SK-N-MC (cell line): ENCODE results near the gene PIH1D1.
A peak's percentile ranks its signal among the peaks of the same experiment; 100 is the strongest.

Experiments used
- DNase-seq: peaks from one replicate; pipeline ENCODE4 v3.0.0-alpha.2; 2011; ENCODE audit warnings: low read depth, low spot score
- H3K27ac ChIP-seq: fragments of 200-600 bp; sonication (generic); 2 replicates; pipeline ENCODE4 v1.5.1; 2016; ENCODE audit warnings: mixed run types
- H3K36me3 ChIP-seq: fragments of 200-600 bp; sonication (generic); 2 replicates; pipeline ENCODE4 v1.6.1; 2017; ENCODE audit warnings: antibody characterized with exemption, low read length, mixed read lengths; ENCODE audit not compliant: insufficient read depth
- H3K4me3 ChIP-seq: fragments of 200-600 bp; sonication (generic); 2 replicates; pipeline ENCODE4 v1.5.1; 2016
- H3K9ac ChIP-seq: fragments of 200-600 bp; sonication (generic); 2 replicates; pipeline ENCODE4 v1.8.0; 2017; ENCODE audit warnings: mixed run types, mixed read lengths; ENCODE audit not compliant: insufficient read length
- H3K9me3 ChIP-seq: fragments of 200-600 bp; sonication (generic); 2 replicates; pipeline ENCODE4 v1.6.1; 2017; ENCODE audit warnings: low read depth, mild to moderate bottlenecking, antibody characterized with exemption, low read length, moderate library complexity, mixed read lengths
- EZH2 ChIP-seq: fragments of 200-600 bp; sonication (generic); IDR thresholded peaks from one replicate; pipeline ENCODE4 v1.6.1; 2017; ENCODE audit warnings: antibody characterized with exemption
- FOXP2 ChIP-seq: optimal IDR thresholded peaks from 2 replicates; pipeline ENCODE3; 2011; ENCODE audit warnings: mild to moderate bottlenecking, moderate library complexity; ENCODE audit not compliant: insufficient read depth; ENCODE audit errors: extremely low read length, control extremely low read depth
- POLR2AphosphoS5 ChIP-seq: IDR thresholded peaks from 2 replicates; pipeline ENCODE4 v1.6.1; 2012; ENCODE audit warnings: mild to moderate bottlenecking, low read depth, low read length, borderline replicate concordance

PIH1D1 gene

DNA sequence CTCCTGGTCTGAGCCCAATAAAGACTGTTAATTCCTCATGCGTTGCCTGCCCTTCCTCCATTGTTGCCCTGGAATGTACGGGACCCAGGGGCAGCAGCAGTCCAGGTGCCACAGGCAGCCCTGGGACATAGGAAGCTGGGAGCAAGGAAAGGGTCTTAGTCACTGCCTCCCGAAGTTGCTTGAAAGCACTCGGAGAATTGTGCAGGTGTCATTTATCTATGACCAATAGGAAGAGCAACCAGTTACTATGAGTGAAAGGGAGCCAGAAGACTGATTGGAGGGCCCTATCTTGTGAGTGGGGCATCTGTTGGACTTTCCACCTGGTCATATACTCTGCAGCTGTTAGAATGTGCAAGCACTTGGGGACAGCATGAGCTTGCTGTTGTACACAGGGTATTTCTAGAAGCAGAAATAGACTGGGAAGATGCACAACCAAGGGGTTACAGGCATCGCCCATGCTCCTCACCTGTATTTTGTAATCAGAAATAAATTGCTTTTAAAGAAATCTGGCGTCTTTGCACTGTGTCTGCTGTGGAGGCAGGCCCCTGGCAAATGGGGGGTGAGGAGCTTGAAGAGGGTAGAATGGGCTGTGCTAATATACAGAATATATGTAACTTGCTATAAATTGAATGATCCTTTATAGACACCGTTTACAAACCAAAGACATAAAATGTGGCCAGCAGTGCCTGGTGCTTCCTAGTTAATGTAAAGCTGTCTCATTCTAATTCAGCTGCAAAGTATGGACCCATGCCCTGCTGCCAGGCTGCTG, 40.4 kb upstream of the PIH1D1 start:
- no peak overlapping the region for H3K9ac ChIP-seq
- H3K9me3 ChIP-seq: no peaks in the 10 kb centered on the region
- no peak overlapping the region for H3K4me3 ChIP-seq
- peak overlapping the region; percentile 97 for H3K27ac ChIP-seq
- TF ChIP-seq FOXP2 (no peak), POLR2AphosphoS5 (no peak), EZH2 (no peak)
- DNase-seq: no peak
- peaks cover 66% of the 10 kb centered on the region for H3K36me3 ChIP-seq

DNA sequence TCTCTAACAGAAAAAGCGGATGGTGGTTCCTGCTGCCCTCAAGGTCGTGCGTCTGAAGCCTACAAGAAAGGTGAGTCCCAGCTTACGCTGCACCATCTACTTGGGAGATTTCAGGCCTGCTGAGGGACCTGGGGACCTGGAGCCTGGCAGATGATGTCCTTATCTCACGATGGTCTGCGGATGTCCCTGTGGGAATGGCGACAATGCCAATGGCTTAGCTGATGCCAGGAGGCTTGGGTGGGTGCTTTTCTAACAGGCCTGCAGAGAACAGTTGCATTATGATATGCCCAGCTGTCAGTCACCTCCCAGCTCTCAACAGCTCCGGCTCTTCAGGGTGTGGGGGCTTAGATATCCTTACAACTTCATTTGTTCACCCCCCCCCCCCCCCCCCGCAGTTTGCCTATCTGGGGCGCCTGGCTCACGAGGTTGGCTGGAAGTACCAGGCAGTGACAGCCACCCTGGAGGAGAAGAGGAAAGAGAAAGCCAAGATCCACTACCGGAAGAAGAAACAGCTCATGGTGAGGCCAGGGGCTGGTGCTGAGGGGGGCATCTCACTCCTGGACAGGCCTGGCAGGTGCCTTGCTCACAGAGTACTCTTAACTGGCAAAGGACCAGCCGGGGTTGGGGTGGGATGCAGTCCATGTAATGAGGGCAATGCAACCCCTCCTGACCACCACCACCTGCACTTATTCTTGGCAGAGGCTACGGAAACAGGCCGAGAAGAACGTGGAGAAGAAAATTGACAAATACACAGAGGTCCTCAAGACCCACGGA, 39.6 kb upstream of the PIH1D1 start:
- no peak for DNase-seq
- Histone ChIP-seq H3K4me3 (peak overlapping the region; percentile 98; the same call in 1 of the 2 replicates), H3K36me3 (peaks cover 60% of the 10 kb centered on the region), H3K27ac (peak overlapping the region; percentile 97), H3K9me3 (no peaks in the 10 kb centered on the region), H3K9ac (peak overlapping the region; percentile 21)
- TF ChIP-seq EZH2 (no peak), FOXP2 (no peak), POLR2AphosphoS5 (no peak)

DNA sequence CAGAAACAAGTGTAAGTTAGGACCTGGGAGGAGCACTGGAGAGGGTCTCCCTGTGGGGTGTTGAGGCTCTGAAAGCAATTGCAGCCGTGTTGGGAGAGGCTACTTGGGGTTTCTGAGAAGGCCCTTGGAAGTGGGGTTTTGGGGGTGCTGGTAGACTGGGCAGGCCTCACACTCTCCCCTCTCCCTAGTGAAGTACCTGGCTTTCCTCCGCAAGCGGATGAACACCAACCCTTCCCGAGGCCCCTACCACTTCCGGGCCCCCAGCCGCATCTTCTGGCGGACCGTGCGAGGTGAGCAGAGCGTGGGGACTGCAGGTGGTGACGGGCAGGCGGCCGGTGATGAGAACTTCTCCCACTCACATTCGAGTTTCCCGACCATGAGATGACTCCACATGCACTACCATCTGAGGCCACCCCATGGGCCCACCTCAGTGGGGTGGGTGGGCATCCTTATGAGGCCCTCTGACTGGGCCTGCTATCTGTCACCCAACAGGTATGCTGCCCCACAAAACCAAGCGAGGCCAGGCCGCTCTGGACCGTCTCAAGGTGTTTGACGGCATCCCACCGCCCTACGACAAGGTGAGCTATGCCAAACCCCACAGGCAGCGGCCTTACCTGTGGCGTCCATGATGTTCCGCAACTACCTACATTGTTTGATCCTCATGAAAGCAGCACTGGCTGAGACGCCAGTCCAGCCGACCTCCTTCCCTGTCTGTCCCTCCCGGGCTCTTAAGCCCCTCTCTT, 38.8 kb upstream of the PIH1D1 start:
- peaks cover 60% of the 10 kb centered on the region for H3K36me3 ChIP-seq
- H3K9ac ChIP-seq: peak overlapping the region; percentile 100
- DNase-seq: no peak
- H3K4me3 ChIP-seq: peak overlapping the region; percentile 98
- peak overlapping the region; percentile 97 for H3K27ac ChIP-seq
- peak; percentile 47 for TF ChIP-seq POLR2AphosphoS5
- no peak for TF ChIP-seq FOXP2
- no peak for TF ChIP-seq EZH2
- no peaks in the 10 kb centered on the region for H3K9me3 ChIP-seq

DNA sequence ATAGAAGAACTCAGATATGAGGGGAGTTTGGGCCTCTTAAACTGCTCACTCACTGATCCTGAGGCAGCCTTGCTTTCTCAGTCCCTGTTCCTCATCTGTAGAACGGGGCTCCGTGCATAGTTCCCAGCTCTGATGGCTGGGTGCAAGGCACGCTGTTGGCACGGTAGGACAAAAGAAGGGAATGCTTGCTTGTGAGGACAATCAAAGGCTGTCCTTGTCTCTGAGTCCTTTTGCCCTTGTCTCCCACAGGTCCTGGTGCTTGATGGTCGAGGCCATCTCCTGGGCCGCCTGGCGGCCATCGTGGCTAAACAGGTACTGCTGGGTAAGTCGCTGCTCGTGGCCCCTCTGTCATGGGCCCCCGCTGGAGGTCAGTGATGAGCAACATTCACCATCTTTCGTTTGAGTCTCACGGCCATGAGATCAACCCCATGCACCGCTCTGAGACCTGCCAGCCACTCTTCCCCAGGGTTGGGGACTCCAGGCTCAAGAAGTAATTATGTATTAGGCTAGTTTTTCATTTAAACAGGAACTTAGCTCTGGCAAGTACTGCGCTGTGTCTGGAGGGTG, 38.1 kb upstream of the PIH1D1 start:
- peak overlapping the region; percentile 98 for H3K4me3 ChIP-seq
- TF ChIP-seq POLR2AphosphoS5 (no peak), FOXP2 (no peak), EZH2 (no peak)
- H3K27ac ChIP-seq: peak overlapping the region; percentile 97
- H3K36me3 ChIP-seq: peaks cover 60% of the 10 kb centered on the region
- DNase-seq: no peak
- H3K9me3 ChIP-seq: no peaks in the 10 kb centered on the region
- H3K9ac ChIP-seq: peak overlapping the region; percentile 100

DNA sequence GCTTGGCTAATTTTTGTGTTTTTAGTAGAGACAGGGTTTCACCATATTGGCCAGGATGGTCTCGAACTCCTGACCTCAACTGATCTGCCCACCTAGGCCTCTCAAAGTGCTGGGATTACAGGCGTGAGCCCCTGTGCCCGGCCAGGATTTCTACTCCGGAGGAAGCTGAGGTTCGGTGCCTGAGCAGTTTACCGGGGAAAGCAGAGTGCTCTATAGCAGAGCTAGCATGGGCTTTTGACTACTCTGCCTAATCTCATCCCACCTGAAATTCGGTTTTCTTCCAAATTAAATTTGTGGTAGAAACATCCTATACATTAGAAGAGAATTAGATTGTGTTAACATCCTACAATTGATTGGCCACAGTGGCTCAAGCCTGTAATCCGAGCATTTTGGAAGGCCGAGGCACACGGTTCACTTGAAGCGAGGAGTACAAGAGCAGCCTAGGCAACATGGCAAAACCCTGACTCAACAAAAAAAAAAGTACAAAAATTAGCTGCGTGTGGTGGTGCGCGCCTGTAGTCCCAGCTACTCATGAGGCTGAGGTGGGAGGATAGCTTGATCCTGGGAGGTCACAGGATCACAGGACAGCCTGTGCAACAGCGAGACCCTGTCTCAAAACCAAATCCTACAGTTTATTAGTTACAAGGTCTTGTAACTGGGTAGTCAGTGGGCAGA, 37.4 kb upstream of the PIH1D1 start:
- Histone ChIP-seq H3K4me3 (peak overlapping the region; percentile 98), H3K9ac (peak overlapping the region; percentile 100), H3K27ac (peak overlapping the region; percentile 97), H3K36me3 (peaks cover 60% of the 10 kb centered on the region), H3K9me3 (no peaks in the 10 kb centered on the region)
- TF ChIP-seq POLR2AphosphoS5: no peak
- DNase-seq: no peak

DNA sequence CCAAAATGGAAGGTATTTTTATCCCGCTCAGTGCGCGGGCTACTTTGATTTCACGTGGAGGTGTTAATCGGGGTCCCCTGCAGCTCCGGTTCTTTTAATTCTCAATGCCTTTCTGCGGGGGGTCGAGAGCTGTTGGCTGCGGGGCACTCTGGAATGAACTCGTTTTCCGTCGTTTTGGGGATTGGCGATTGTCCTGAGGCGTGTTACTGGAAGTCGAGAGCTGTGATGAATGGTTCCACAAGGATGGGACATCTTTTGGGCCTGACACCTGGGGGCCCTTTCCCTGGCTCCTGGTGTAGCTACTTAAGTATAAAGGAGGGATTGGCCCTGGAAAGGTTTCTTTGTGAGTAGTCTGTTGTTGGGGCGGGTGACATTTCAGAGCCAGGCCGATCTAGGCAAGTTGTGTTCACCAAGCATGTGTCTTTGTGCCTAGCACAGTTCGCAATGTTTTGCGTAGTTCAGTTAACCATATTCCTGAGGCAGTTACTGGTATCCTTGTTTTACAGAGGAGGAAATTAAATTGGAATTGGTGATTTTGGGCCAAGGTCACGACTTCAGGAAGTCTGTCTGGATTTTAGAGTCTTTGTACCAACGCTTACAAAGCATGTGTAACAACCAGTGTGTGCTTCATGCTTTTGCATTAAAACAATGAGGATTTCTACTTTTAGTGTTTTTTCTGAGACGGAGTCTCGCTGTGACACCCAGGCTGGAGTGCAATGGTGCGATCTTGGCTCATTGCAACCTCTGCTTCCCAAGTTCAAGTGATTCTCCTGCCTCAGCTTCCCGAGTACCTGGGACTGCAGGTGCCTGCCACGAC, 36.6 kb upstream of the PIH1D1 start:
- TF ChIP-seq FOXP2 (no peak), EZH2 (no peak), POLR2AphosphoS5 (no peak)
- Histone ChIP-seq H3K9ac (peak overlapping the region; percentile 100), H3K36me3 (peaks cover 58% of the 10 kb centered on the region), H3K4me3 (peak overlapping the region; percentile 98), H3K9me3 (no peaks in the 10 kb centered on the region), H3K27ac (peak overlapping the region; percentile 97)
- DNase-seq: no peak
